Measurements from ENCODE around the gene POLE.

- TF ChIP-seq, protein P1, sequence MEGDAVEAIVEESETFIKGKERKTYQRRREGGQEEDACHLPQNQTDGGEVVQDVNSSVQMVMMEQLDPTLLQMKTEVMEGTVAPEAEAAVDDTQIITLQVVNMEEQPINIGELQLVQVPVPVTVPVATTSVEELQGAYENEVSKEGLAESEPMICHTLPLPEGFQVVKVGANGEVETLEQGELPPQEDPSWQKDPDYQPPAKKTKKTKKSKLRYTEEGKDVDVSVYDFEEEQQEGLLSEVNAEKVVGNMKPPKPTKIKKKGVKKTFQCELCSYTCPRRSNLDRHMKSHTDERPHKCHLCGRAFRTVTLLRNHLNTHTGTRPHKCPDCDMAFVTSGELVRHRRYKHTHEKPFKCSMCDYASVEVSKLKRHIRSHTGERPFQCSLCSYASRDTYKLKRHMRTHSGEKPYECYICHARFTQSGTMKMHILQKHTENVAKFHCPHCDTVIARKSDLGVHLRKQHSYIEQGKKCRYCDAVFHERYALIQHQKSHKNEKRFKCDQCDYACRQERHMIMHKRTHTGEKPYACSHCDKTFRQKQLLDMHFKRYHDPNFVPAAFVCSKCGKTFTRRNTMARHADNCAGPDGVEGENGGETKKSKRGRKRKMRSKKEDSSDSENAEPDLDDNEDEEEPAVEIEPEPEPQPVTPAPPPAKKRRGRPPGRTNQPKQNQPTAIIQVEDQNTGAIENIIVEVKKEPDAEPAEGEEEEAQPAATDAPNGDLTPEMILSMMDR (IDR thresholded peaks at IDR 0.05; ENCODE audit: borderline replicate concordance, extremely low read depth, low read length, poor library complexity, severe bottlenecking): no peak
- no peak for TF ChIP-seq EZH2 (IDR thresholded peaks at IDR 0.05; ENCODE audit: borderline replicate concordance, low read depth, low read length, severe bottlenecking)
These were observed 44.0 kb downstream of the POLE start for GRCh38 chr12:132642846-132643835.

Data from DND-41 (cell line).